Activated T-cell treated with anti-CD3 and anti-CD28 coated beads, Interleukin-2, amount 50 U/mL, for 4 hours (primary cell): ENCODE results near the gene AKIRIN2. TPM values are rescaled to one million over a fixed set of nuclear protein-coding genes. Genes with fewer than 3 reads are reported as not detected.

Experiments used
- ATAC-seq, 2 donors: fragments of 200-7000 bp; cut with Tn5 transposase; one replicate each; pipeline ENCODE4 v1.10.0; 2021
- DNase-seq: peaks from one replicate; pipeline ENCODE4 v3.0.0-alpha.2; 2020
- H3K27me3 Mint-ChIP-seq: one replicate; pipeline ENCODE4 v1.8.0; 2021; ENCODE audit warnings: low read depth, mixed read lengths
- H3K36me3 Mint-ChIP-seq: one replicate; pipeline ENCODE4 v1.8.0; 2022; ENCODE audit warnings: mixed read lengths; ENCODE audit not compliant: insufficient read depth
- H3K4me1 Mint-ChIP-seq: one replicate; pipeline ENCODE4 v1.8.0; 2021; ENCODE audit warnings: low read depth, mixed read lengths
- H3K4me3 Mint-ChIP-seq: one replicate; pipeline ENCODE4 v1.8.0; 2021; ENCODE audit warnings: mild to moderate bottlenecking, moderate library complexity, mixed read lengths
- H3K9me3 Mint-ChIP-seq: one replicate; pipeline ENCODE4 v1.8.0; 2021; ENCODE audit warnings: mixed read lengths
- total RNA-seq, 3 donors: library from RNA; stranded (reverse); gene quantifications; one replicate each; pipeline ENCODE4 v1.2.1, GENCODE V29; 2021

AKIRIN2 gene
- total RNA-seq = 10 to 100 TPM; 43.8 to 61.4 (median 54.2) TPM

DNA sequence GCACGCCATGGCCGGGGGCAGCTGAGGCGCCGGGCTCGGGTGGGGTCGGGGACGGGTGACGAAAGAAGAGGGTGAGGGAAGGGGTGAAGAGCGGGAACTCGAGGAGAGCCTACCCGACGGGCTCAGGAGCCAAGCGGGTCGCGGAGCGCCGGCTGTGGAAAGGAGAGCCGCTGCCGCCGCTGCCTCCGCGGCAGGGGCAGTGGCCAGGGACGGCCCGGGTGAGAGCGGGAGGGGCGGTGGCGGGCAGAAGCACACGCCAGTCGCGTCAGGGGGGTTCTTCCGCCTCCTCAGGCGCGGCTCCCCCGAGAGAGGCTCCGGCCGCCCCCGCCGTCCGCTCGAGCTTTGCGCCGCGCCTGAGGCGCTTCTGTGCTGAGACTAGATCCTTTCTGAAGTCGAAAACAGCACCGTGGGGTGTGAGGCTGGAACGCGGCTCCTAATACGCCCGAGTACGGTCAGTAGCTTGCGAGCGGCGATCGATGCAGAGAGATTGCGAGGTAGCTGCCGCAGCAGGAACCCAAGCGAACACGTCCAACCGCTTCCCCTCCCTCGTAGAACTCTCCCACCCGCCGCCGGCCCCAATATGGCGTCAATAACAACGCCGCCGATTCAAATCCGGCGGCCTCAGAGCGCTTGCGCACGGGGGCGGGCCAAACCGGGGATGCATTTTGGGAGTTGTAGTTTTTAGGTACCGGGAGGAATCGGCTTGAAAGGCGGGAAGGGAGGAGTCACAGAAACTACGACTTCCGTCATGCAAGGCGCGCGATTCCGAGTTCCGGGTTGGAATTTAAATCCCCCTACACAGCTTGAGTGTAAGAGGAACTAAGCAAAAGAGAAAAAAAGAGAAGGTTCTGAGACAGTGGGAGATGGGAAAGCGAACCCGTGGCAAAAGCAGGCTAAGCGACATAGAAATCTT is at the start of gene AKIRIN2:
AKIRIN2 (minus strand) TSS at position 558 of the 913 bp plus-strand sequence; CDS start at position 9, 549 bp downstream.
- H3K27me3 Mint-ChIP-seq = no peaks in the 10 kb centered on the region
- ATAC-seq (peak; percentile 76 to 79), DNase-seq (peak; percentile 94)
- no peaks in the 10 kb centered on the region for H3K9me3 Mint-ChIP-seq
- H3K4me1 Mint-ChIP-seq = peaks cover 44% of the 10 kb centered on the region
- H3K4me3 Mint-ChIP-seq = peak within 1 kb of the TSS; percentile 97
- H3K36me3 Mint-ChIP-seq = peaks cover 14% of the 10 kb centered on the region

DNA sequence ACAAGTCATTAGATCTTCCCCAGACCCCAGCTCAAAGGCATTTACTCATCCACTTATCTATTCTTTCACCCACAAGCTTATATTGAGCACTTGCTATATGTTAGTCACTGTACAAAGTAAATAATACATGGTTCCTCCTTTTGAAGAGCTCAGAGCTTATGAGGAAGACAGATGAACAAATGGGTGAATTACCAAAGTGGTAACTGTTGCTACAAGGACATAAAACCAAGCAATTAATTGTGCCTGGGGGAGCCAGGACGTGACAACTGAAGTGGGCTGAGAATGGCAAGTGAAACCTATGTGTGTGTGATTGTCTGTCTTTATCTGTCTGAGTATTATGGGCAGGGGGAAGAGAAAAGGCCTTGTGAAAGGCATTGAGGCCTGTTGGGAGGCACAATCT is 45.6 kb upstream of the AKIRIN2 start:
- no peak for DNase-seq
- no peaks in the 10 kb centered on the region for H3K27me3 Mint-ChIP-seq
- ATAC-seq = no peak
- no peak overlapping the region for H3K4me3 Mint-ChIP-seq
- H3K4me1 Mint-ChIP-seq = peaks cover 6% of the 10 kb centered on the region
- no peaks in the 10 kb centered on the region for H3K9me3 Mint-ChIP-seq
- H3K36me3 Mint-ChIP-seq = no peaks in the 10 kb centered on the region

DNA sequence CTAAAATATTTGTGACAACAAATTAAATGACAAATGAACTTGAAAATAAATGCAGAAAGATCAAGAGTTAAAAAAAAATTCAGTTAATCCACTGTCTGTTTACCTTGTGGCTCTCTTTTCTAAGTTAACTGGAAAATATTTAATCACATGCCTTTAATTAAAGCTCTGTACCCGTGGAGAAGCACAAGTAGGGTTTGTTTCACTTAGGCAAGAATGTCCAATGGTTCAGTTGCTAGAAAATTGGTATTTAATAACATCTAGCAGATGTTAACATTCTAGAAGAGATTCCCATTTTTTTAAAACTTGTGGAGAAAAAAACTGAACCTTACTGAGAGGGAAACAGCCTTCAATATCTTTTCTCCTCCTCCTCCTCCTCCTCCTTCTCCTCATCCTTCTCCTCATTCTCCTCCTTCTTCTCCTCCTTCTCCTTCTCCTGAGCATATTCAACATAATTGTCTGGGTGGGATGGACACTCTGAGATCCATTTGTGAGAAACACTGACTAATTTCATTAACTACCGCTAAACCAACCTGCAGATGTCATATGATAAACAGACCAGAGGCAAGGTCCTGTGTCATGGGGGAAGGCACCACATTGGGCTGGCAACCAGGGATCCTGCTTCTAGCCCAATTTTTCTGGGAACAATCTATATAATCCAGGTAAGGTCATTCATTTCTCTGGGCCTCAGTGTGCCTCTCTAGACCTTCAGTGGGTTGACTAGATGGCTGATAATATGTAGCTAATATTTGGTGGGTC is 44.1 kb upstream of the AKIRIN2 start:
- no peak overlapping the region for H3K4me3 Mint-ChIP-seq
- no peaks in the 10 kb centered on the region for H3K27me3 Mint-ChIP-seq
- peaks cover 20% of the 10 kb centered on the region for H3K4me1 Mint-ChIP-seq
- ATAC-seq = no peak
- no peaks in the 10 kb centered on the region for H3K36me3 Mint-ChIP-seq
- peaks cover 2% of the 10 kb centered on the region for H3K9me3 Mint-ChIP-seq
- no peak for DNase-seq

DNA sequence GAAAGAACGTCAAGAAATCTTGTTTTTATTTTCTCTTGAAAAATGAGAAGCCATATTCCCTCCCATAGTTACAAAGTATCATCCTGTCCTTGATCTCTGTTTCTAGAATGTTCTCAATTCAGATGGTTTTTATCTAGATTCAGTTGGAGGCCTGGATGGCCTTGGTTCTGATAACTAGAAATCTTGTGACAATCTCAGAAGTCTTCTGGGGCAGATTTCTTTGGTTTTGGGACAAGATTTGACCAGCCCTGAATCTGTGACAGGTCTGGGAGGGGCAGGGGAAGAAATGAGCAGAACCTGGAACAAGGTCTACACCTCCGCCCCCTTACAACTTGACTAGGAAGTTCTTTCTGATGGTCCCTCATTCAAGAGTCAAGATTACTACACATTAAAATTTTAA is 41.4 kb upstream of the AKIRIN2 start:
- Mint-ChIP-seq H3K27me3 (no peaks in the 10 kb centered on the region), H3K4me3 (no peak overlapping the region)

DNA sequence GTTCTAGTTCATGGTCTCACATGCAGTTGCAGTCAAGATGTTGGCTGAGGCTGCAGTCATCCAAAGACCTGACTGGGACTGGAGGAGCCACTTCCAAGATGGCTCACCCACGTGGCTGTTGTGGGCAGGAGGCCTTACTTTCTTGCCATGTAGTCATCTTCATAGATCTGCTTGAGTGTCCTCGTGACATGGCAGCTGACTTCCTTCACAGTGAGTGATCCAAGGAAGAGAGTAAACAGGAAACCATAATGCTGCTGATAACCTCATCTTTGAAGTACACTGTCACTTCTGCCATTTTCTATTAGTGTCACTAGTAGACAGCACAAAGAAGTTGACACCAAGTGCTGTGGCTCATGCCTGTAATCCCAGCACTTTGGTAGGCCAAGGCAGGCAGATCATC is 40.1 kb upstream of the AKIRIN2 start:
- no peaks in the 10 kb centered on the region for H3K36me3 Mint-ChIP-seq
- no peak overlapping the region for H3K4me3 Mint-ChIP-seq
- peaks cover 4% of the 10 kb centered on the region for H3K9me3 Mint-ChIP-seq
- DNase-seq = peak; percentile 8
- no peaks in the 10 kb centered on the region for H3K27me3 Mint-ChIP-seq
- peaks cover 42% of the 10 kb centered on the region for H3K4me1 Mint-ChIP-seq
- ATAC-seq = peak; percentile 80 to 81

More for the DNA sequence above, 41.4 kb upstream of the AKIRIN2 start:
- Mint-ChIP-seq H3K4me1 (peaks cover 29% of the 10 kb centered on the region), H3K9me3 (peaks cover 4% of the 10 kb centered on the region), H3K36me3 (no peaks in the 10 kb centered on the region)
- ATAC-seq = no peak
- DNase-seq = no peak

DNA sequence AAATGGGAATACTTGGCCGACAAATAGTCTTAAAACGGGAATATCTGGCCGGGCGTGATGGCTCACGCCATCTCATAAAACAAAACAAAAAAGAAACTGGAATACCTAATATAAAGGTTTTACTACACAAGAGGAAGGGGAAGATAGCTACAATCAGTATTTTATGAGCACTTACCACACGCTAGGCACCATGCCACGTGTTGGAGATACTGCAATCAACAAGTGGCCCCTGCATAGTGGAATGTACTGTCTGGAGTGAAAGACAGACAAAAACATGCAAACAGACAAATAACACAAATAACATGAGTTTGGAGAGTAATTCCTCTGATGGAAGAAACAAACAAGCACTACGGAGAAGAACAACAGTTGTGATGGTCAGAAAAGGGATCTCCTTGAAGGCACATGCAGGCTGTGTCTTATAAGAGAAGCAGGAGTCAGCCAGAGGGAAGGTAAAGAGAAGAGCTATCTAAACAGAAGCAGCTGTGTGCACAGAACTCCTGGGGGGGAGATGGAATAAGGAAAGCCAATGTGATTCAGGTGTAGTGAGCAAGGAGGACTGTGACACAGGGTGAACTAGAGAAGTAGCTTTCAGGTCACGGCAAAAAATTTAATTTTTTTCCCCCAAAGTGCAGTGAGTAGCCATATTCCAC is 39.1 kb upstream of the AKIRIN2 start:
- ATAC-seq (no peak), DNase-seq (no peak)
- Mint-ChIP-seq H3K4me1 (peaks cover 45% of the 10 kb centered on the region), H3K36me3 (no peaks in the 10 kb centered on the region), H3K4me3 (no peak overlapping the region), H3K27me3 (no peaks in the 10 kb centered on the region), H3K9me3 (peaks cover 4% of the 10 kb centered on the region)

DNA sequence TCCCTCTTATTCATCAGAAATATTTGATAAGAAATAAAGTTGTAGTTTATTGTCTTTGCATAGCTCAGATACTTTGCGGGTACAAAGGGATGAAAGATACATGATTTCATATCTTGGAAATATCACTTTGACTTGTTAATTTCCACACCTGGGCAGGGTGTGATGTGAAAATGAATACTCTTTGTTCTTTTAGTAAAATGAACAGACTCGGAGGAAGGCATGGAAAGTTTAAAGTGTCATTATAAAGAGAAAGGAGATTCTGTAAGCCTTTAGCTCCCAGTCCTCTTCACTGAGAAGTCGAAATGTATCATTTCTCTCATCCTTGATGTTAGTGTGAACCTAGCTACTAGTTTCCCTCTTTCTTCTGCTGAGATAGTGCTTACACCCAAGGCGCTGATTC is 36.7 kb upstream of the AKIRIN2 start:
- ATAC-seq (peak; percentile 50 to 58), DNase-seq (no peak)
- peaks cover 4% of the 10 kb centered on the region for H3K9me3 Mint-ChIP-seq
- peaks cover 44% of the 10 kb centered on the region for H3K4me1 Mint-ChIP-seq
- H3K4me3 Mint-ChIP-seq = no peak overlapping the region
- no peaks in the 10 kb centered on the region for H3K27me3 Mint-ChIP-seq
- H3K36me3 Mint-ChIP-seq = no peaks in the 10 kb centered on the region

DNA sequence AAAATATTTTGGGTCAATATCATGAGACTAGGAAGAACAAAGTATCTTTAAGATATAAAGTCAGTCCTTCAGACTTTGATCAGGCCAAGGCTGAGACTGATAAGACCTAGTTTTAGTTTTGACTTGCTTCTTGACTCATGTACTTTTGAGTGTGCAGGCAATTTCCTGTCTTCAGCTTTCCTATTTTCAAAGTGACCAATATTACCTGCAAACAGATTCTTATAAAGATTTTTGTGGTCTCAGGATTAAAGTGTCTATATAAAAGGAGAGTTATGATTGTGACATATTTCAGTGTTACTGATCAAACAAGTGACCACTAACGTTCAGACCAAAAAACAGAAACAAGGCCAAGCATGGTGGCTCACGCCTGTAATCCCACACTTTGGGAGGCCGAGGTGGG is 36.0 kb upstream of the AKIRIN2 start:
- ATAC-seq (peak; percentile 24 to 35), DNase-seq (no peak)
- Mint-ChIP-seq H3K27me3 (no peaks in the 10 kb centered on the region), H3K4me3 (no peak overlapping the region), H3K9me3 (peaks cover 4% of the 10 kb centered on the region), H3K4me1 (peaks cover 46% of the 10 kb centered on the region), H3K36me3 (no peaks in the 10 kb centered on the region)

DNA sequence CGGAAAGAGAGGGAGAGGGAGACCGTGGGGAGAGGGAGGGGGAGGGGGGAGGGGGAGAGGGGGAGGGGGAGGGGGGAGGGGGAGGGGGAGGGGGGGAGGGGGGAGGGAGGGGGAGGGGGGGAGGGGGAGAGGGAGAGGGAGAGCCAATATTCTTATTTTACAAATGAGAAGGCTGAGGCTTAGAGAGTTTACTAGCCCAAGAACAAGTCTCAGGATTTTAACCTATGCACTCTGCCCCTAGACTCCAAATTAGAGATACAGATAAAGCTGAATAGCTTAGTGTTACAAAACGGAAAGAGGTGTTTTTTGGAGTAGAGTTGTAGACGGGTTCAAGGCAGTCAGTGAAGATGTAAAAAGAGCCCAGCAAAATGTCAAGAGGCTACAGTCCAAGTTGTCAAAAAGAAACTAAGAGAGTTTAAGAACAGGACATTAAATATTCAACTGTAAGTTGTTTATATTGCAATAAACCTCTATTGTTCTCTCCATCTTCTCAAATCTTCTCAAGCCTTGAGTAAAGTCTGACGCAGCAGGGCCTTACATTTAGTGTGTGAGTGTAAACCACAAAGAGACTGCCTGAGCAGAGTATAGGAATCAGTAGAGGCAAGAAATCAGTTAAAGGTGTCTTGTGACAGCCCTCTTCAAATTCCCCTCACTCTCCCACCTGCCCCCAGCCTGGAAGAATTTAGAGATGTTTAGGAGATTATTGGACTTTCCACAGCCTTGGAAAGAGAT is 34.9 kb upstream of the AKIRIN2 start:
- Mint-ChIP-seq H3K9me3 (peaks cover 4% of the 10 kb centered on the region), H3K27me3 (no peaks in the 10 kb centered on the region), H3K4me3 (no peak overlapping the region), H3K36me3 (no peaks in the 10 kb centered on the region), H3K4me1 (peaks cover 42% of the 10 kb centered on the region)
- no peak for DNase-seq
- no peak for ATAC-seq

DNA sequence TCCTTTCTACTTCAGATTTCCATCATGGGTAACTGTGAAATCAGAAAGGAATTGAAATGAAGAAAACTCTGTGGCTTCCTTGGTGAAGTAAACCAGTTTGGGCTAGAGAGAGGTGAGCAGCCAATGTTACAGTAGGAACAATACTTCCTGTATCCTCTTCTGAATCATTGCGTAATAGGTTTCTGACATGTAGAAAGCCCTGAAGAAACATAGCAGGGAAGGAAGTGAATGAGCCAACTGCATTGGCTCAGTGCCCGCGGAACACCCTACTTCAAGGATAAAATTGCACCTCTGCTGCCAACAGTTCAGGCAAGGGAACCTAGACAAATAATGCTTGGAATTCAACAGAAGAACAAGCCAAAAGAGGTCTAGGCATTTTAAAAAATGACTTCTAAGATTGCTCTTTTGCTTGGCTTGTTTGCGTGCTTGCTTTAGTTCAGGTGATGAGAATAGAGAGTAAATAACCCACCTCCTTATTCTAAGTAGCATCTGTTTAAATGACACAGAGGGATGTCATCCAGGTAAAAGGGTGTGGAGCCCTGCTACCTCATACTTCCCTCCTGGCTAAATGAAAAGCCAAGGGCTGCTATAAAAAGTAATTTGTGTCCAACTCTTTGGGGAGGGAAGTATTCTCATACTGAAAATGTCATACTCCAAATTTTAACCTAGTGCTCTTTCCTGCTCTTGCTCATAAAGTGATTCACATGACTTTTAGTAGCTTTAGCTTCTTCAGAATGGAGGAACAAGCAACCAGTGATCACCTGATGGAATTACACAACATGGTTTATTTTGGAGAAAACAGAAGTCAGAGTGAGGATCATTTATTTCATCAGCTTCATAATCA is 30.0 kb upstream of the AKIRIN2 start:
- H3K27me3 Mint-ChIP-seq = no peaks in the 10 kb centered on the region
- H3K4me1 Mint-ChIP-seq = peaks cover 23% of the 10 kb centered on the region
- H3K9me3 Mint-ChIP-seq = no peaks in the 10 kb centered on the region
- no peaks in the 10 kb centered on the region for H3K36me3 Mint-ChIP-seq
- H3K4me3 Mint-ChIP-seq = peak overlapping the region; percentile 1
- peak; percentile 63 to 68 for ATAC-seq
- no peak for DNase-seq

DNA sequence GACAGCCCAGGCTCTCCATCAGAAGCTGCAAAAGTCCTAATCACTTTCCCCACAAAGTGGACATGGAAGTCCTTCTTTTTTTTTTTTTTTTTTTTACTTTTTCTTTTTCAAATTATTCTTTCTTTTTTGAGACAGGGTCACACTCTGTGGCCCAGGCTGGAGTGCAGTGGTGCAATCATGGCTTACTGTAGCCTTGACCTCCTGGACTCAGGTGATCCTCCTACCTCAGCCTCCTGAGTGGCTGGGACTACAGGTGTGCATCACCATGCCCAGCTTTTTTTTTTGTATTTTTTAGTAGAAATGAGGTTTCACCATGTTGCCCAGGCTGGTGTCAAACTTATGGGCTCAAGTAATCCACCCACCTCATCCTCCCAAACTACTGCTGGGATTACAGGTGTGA is 29.0 kb upstream of the AKIRIN2 start:
- H3K4me1 Mint-ChIP-seq = peaks cover 21% of the 10 kb centered on the region
- H3K36me3 Mint-ChIP-seq = no peaks in the 10 kb centered on the region
- no peaks in the 10 kb centered on the region for H3K27me3 Mint-ChIP-seq
- ATAC-seq (no peak), DNase-seq (no peak)
- H3K9me3 Mint-ChIP-seq = no peaks in the 10 kb centered on the region
- H3K4me3 Mint-ChIP-seq = no peak overlapping the region

DNA sequence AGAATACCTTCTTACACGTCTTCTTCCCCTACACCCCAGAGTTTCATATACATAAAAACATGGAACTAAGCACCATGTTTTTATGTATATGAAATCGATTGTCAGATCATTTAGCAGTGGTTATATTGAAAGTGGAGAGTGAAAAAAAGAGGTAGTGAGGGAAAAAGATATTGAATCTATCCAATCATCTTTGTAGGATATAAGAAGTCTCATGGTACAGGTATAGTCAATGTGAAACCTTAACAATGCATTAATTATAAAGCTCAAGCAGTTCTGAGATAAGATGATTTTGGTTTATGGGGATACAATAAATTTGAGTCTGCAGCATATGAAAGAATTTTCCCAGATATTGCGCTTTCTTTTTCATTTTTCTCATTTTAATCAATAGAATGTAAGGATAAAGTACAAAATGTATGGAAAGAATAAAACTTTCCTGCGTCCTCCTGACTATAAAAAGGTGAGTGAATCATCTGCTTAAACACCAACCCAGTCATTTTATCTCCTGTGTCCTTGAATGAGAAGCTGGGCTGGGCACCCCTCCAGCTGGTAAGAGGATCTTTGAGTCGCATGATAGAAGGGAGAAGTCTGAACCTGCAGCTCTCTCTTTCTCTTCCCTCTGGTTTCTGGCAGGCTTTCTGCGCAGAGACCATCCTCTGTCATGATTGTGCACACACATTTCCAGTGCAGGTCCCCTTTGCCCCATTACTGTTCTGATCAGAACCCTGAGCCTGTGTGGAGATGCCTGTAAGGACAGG is 28.1 kb upstream of the AKIRIN2 start:
- no peak for DNase-seq
- Mint-ChIP-seq H3K27me3 (no peaks in the 10 kb centered on the region), H3K9me3 (no peaks in the 10 kb centered on the region), H3K36me3 (no peaks in the 10 kb centered on the region), H3K4me3 (no peak overlapping the region), H3K4me1 (peaks cover 27% of the 10 kb centered on the region)
- peak in 1 of 2 donors; percentile 23 for ATAC-seq

DNA sequence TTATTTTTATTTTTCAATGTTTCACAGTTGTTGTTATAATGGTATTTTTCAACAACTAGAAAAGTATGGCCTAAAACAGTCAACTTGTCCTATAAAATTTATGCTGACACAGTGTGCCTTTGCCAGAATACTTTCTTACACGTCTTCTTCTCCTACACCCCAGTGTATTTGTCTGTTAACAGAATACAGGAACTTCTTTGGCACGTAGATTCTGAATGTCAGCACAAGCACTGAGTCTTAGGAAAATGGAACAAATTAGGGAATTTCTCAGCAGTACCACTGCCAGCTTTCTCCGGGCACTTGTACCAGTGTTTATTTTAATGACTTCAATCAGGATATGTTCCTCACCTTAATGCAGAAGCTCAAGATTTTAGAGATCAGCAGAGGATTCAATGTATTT is 26.7 kb upstream of the AKIRIN2 start:
- H3K4me1 Mint-ChIP-seq = peaks cover 30% of the 10 kb centered on the region
- DNase-seq (no peak), ATAC-seq (no peak)
- H3K9me3 Mint-ChIP-seq = no peaks in the 10 kb centered on the region
- no peak overlapping the region for H3K4me3 Mint-ChIP-seq
- H3K27me3 Mint-ChIP-seq = no peaks in the 10 kb centered on the region
- no peaks in the 10 kb centered on the region for H3K36me3 Mint-ChIP-seq
